IMR-90 (cell line): Measurements from ENCODE around the gene VEZT. TPM values are rescaled to one million over a fixed set of nuclear protein-coding genes. Genes with fewer than 3 reads are reported as not detected.

Experiments used
- ATAC-seq: fragments of 200-7000 bp; cut with Tn5 transposase; 2 replicates; pipeline ENCODE4 v1.9.1; 2020; ENCODE audit warnings: low read depth, mild to moderate bottlenecking, moderate library complexity
- BruUV-seq: library from RNA; stranded (reverse); fragments of 400-500 nt; replicated peaks from 2 replicates; lab custom pipeline; 2021; lab: Mats Ljungman, UMichigan
- CTCF ChIA-PET: fragments of 300-600 bp; formaldehyde crosslinking; extraction: SDS; loops from one replicate; lab custom pipeline; 2021; ENCODE audit warnings: antibody characterized with exemption; lab: Yijun Ruan, JAX
- POLR2A ChIA-PET: fragments of 300-600 bp; sonication (Branson Sonifier 250); formaldehyde crosslinking; loops from one replicate; lab custom pipeline; 2022; ENCODE audit warnings: antibody characterized with exemption; ENCODE audit not compliant: unreplicated experiment; lab: Charles Lee
- DNase-seq: peaks from one replicate; pipeline ENCODE4 v3.0.0; 2013
- H2AFZ ChIP-seq: replicated peaks from 2 replicates; pipeline ENCODE3; 2013; ENCODE audit warnings: low read length, mild to moderate bottlenecking; ENCODE audit not compliant: poor library complexity
- H2AK5ac ChIP-seq: 2 replicates; pipeline ENCODE4 v1.6.1; 2013; ENCODE audit warnings: low read depth, low read length, inconsistent platforms
- H2AK9ac ChIP-seq: replicated peaks from 2 replicates; pipeline ENCODE3; 2013; ENCODE audit warnings: mild to moderate bottlenecking, low read depth, low read length, moderate library complexity; ENCODE audit not compliant: poor library complexity
- H2BK120ac ChIP-seq: 2 replicates; pipeline ENCODE4 v1.6.1; 2013; ENCODE audit warnings: low read depth, low read length, inconsistent platforms
- H2BK15ac ChIP-seq: 3 replicates; pipeline ENCODE4 v1.6.1; 2013; ENCODE audit warnings: low read depth, low read length, inconsistent platforms
- H2BK20ac ChIP-seq: 2 replicates; pipeline ENCODE4 v1.6.1; 2013; ENCODE audit warnings: low read depth, mild to moderate bottlenecking, inconsistent platforms, low read length, moderate library complexity
- H2BK5ac ChIP-seq: 2 replicates; pipeline ENCODE4 v1.6.1; 2013; ENCODE audit warnings: mild to moderate bottlenecking, low read depth, low read length, inconsistent platforms; ENCODE audit not compliant: poor library complexity, severe bottlenecking
- H3K14ac ChIP-seq: replicated peaks from 2 replicates; pipeline ENCODE4 v1.6.1; 2013; ENCODE audit warnings: low read depth, low read length, inconsistent platforms
- H3K18ac ChIP-seq: 2 replicates; pipeline ENCODE4 v1.6.1; 2013; ENCODE audit warnings: low read depth, low read length, control low read depth
- H3K23ac ChIP-seq: 2 replicates; pipeline ENCODE4 v1.6.1; 2013; ENCODE audit warnings: low read depth, low read length, inconsistent platforms
- H3K27ac ChIP-seq: 2 replicates; pipeline ENCODE4 v1.5.1; 2013; ENCODE audit warnings: mild to moderate bottlenecking, control low read depth, low read length; ENCODE audit not compliant: insufficient read depth
- H3K27me3 ChIP-seq: 2 replicates; pipeline ENCODE4 v1.6.1; 2013; ENCODE audit warnings: low read length; ENCODE audit not compliant: control insufficient read depth, insufficient read depth
- H3K36me3 ChIP-seq: 2 replicates; pipeline ENCODE4 v1.6.1; 2013; ENCODE audit warnings: low read length, mixed read lengths; ENCODE audit not compliant: control insufficient read depth, insufficient read depth
- H3K4ac ChIP-seq: 2 replicates; pipeline ENCODE4 v1.6.1; 2013; ENCODE audit warnings: low read depth, low read length, inconsistent platforms
- H3K4me1 ChIP-seq: 2 replicates; pipeline ENCODE4 v1.6.1; 2013; ENCODE audit warnings: low read length, mixed read lengths; ENCODE audit not compliant: control insufficient read depth, insufficient read depth
- H3K4me2 ChIP-seq: 2 replicates; pipeline ENCODE4 v1.6.1; 2013; ENCODE audit warnings: low read depth, mild to moderate bottlenecking, control low read depth, low read length, moderate library complexity
- H3K4me3 ChIP-seq: 2 replicates; pipeline ENCODE4 v1.5.1; 2013; ENCODE audit warnings: low read depth, mild to moderate bottlenecking, control low read depth, low read length, moderate library complexity; ENCODE audit not compliant: insufficient read depth
- H3K56ac ChIP-seq: 2 replicates; pipeline ENCODE4 v1.6.1; 2013; ENCODE audit warnings: low read length, inconsistent platforms; ENCODE audit not compliant: insufficient read depth; ENCODE audit errors: extremely low read depth
- H3K79me1 ChIP-seq, 2 experiments: 2 replicates each; pipeline ENCODE4 v1.6.1; 2013; ENCODE audit warnings: low read length in 2 of 2, inconsistent platforms in 1 of 2, low read depth in 1 of 2
- H3K9ac ChIP-seq: 2 replicates; pipeline ENCODE4 v1.6.1; 2013; ENCODE audit warnings: low read depth, low read length, control low read depth
- H3K9me1 ChIP-seq: 2 replicates; pipeline ENCODE4 v1.6.1; 2013; ENCODE audit warnings: low read length, inconsistent platforms; ENCODE audit not compliant: insufficient read depth
- H3K9me3 ChIP-seq: 2 replicates; pipeline ENCODE4 v1.6.1; 2013; ENCODE audit warnings: low read length; ENCODE audit not compliant: control insufficient read depth, insufficient read depth
- H4K20me1 ChIP-seq: 2 replicates; pipeline ENCODE4 v1.6.1; 2013; ENCODE audit warnings: low read length, inconsistent platforms; ENCODE audit not compliant: insufficient read depth
- H4K5ac ChIP-seq: 2 replicates; pipeline ENCODE4 v1.6.1; 2013; ENCODE audit warnings: mild to moderate bottlenecking, low read depth, low read length, control low read depth
- H4K8ac ChIP-seq, 2 experiments: 2 replicates each; pipeline ENCODE4 v1.6.1; 2013; ENCODE audit warnings: low read depth in 2 of 2, low read length in 2 of 2, control low read depth in 1 of 2, inconsistent platforms in 1 of 2
- H4K91ac ChIP-seq: 2 replicates; pipeline ENCODE4 v1.6.1; 2013; ENCODE audit warnings: low read depth, low read length, inconsistent platforms; ENCODE audit not compliant: insufficient read depth
- BHLHE40 ChIP-seq: fragments of 150-350 bp; IDR thresholded peaks from 2 replicates; pipeline ENCODE4 v1.6.1; 2016; ENCODE audit warnings: mild to moderate bottlenecking, low read depth, low read length
- CEBPB ChIP-seq: IDR thresholded peaks from 2 replicates; pipeline ENCODE4 v1.6.1; 2012; ENCODE audit warnings: low read depth, low read length, improper control_type of control experiment
- CHD1 ChIP-seq: IDR thresholded peaks from 2 replicates; pipeline ENCODE4 v1.6.1; 2012; ENCODE audit warnings: low read depth, low read length, improper control_type of control experiment
- CTCF ChIP-seq: conservative IDR thresholded peaks from 2 replicates; pipeline ENCODE4 v1.5.1; 2012; ENCODE audit warnings: mild to moderate bottlenecking, low read depth, low read length, improper control_type of control experiment
- FOS ChIP-seq: fragments of 150-350 bp; IDR thresholded peaks from 2 replicates; pipeline ENCODE4 v1.6.1; 2016; ENCODE audit warnings: low read depth, low read length
- MAFK ChIP-seq: IDR thresholded peaks from 2 replicates; pipeline ENCODE4 v1.6.1; 2012; ENCODE audit warnings: low read depth, low read length, improper control_type of control experiment
- MAZ ChIP-seq: IDR thresholded peaks from 2 replicates; pipeline ENCODE4 v1.6.1; 2012; ENCODE audit warnings: low read depth, mild to moderate bottlenecking, low read length, improper control_type of control experiment, moderate library complexity, borderline replicate concordance
- MXI1 ChIP-seq: IDR thresholded peaks from 2 replicates; pipeline ENCODE4 v1.6.1; 2012; ENCODE audit warnings: low read depth, mild to moderate bottlenecking, low read length, moderate library complexity, borderline replicate concordance
- NFE2L2 ChIP-seq: fragments of 150-350 bp; IDR thresholded peaks from 2 replicates; pipeline ENCODE4 v1.6.1; 2016; ENCODE audit warnings: low read depth, mild to moderate bottlenecking, low read length
- POLR2A ChIP-seq: IDR thresholded peaks from 2 replicates; pipeline ENCODE4 v1.6.1; 2012; ENCODE audit warnings: mild to moderate bottlenecking, low read depth, low read length
- RAD21 ChIP-seq: IDR thresholded peaks from 2 replicates; pipeline ENCODE4 v1.6.1; 2012; ENCODE audit warnings: low read length, improper control_type of control experiment
- RCOR1 ChIP-seq: IDR thresholded peaks from 2 replicates; pipeline ENCODE4 v1.6.1; 2012; ENCODE audit warnings: mild to moderate bottlenecking, low read length, improper control_type of control experiment; ENCODE audit not compliant: insufficient replicate concordance
- RFX5 ChIP-seq: IDR thresholded peaks from 2 replicates; pipeline ENCODE4 v1.8.0; 2012; ENCODE audit warnings: low read depth, mild to moderate bottlenecking, low read length, moderate library complexity
- SMC3 ChIP-seq: fragments of 150-350 bp; IDR thresholded peaks from 2 replicates; pipeline ENCODE4 v1.6.1; 2016; ENCODE audit warnings: low read depth, mild to moderate bottlenecking, antibody characterized with exemption, low read length, moderate library complexity
- USF2 ChIP-seq: fragments of 150-350 bp; IDR thresholded peaks from 2 replicates; pipeline ENCODE4 v1.6.1; 2017; ENCODE audit warnings: mild to moderate bottlenecking, antibody characterized with exemption, low read length, low read depth
- WGBS, 2 experiments: methylation state at CpG; one replicate each; pipeline versions ENCODE4 v1.1.5 to v1.1.7; 2013; ENCODE audit warnings: missing lambda C conversion rate in 2 of 2; ENCODE audit not compliant: insufficient read length in 1 of 2; ENCODE audit errors: extremely low coverage in 2 of 2; 5-methylcytosine and 5-hydroxymethylcytosine counted together
- dilution Hi-C: fragments of 300-500 bp; cut with HindIII; formaldehyde crosslinking; loops from one replicate; pipeline ENCODE4 v1.14.3; 2018; ENCODE audit warnings: low sequenced_read_pairs; ENCODE audit not compliant: unreplicated experiment
- in situ Hi-C: fragments of 300-500 bp; cut with MboI; formaldehyde crosslinking; loops from 3 replicates; pipeline ENCODE4 v1.14.3; 2019; ENCODE audit warnings: low sequenced_read_pairs, inconsistent platforms, mixed read lengths
- intact Hi-C: fragments of 100-400 bp; cut with micrococcal nuclease; formaldehyde crosslinking; loops from 2 replicates; pipeline ENCODE4 v1.10.0; 2022
- polyA plus RNA-seq, 3 experiments: library from polyadenylated mRNA; depleted of rRNA; stranded (reverse); fragments of >200 nt; gene quantifications; 2 replicates each; pipeline ENCODE4 v1.2.3, GENCODE V29; 2012; ENCODE audit warnings: low replicate concordance in 1 of 3
- total RNA-seq: library from RNA; depleted of rRNA; stranded (reverse); fragments of >200 nt; gene quantifications from 2 replicates; pipeline ENCODE4 v1.2.3, GENCODE V29; 2012
- TF ChIP-seq, protein P1 (sequence below): fragments of 150-350 bp; IDR thresholded peaks from 2 replicates; pipeline ENCODE4 v1.6.1; 2016; ENCODE audit warnings: low read depth, mild to moderate bottlenecking, low read length, moderate library complexity, borderline replicate concordance

The VEZT gene
- total and polyA plus RNA-seq, 2 of the 4 experiments (the other 2 are of a cell fraction) = 54.5 to 90.2 TPM

GRCh38 chr12:95269892-95270291 is 52.3 kb downstream of the VEZT start:
- Histone ChIP-seq H3K36me3 (peaks cover 13% of the 10 kb centered on the region), H2BK5ac (no peak overlapping the region), H3K14ac (no peak overlapping the region), H2BK120ac (no peak overlapping the region), H2AK5ac (no peak overlapping the region), H3K79me1 (peaks cover 6 to 21% of the 10 kb centered on the region in 2 experiments; a peak in 3 of 4 replicates), H3K18ac (no peak overlapping the region), H3K4ac (no peak overlapping the region), H2AK9ac (no peak overlapping the region), H3K4me2 (no peak overlapping the region), H4K5ac (no peak overlapping the region), H3K9me3 (no peaks in the 10 kb centered on the region), H4K8ac (no peak overlapping the region), H4K91ac (no peak overlapping the region), H4K20me1 (no peaks in the 10 kb centered on the region), H3K4me3 (no peak overlapping the region), H3K56ac (no peak overlapping the region), H3K27ac (no peak overlapping the region), H3K4me1 (no peaks in the 10 kb centered on the region; the same call in 1 of the 2 replicates), H2BK15ac (no peak overlapping the region), H3K23ac (no peak overlapping the region), H3K9ac (no peak overlapping the region), H3K27me3 (no peaks in the 10 kb centered on the region), H2BK20ac (no peak overlapping the region), H2AFZ (no peak overlapping the region), H3K9me1 (no peaks in the 10 kb centered on the region; the same call in 1 of the 2 replicates)
- BruUV-seq = no TSS peak
- no CpG with 5 or more reads among the region's 3 CpGs for WGBS, 2 experiments
- DNase-seq (no peak), ATAC-seq (no peak)
- no peak for TF ChIP-seq RCOR1
- no peak for TF ChIP-seq CTCF
- no peak for TF ChIP-seq POLR2A
- TF ChIP-seq CEBPB = no peak
- TF ChIP-seq MAZ = no peak
- no peak for TF ChIP-seq BHLHE40
- no peak for TF ChIP-seq SMC3
- no peak for TF ChIP-seq RFX5
- TF ChIP-seq FOS = no peak
- TF ChIP-seq NFE2L2 = no peak
- TF ChIP-seq CHD1 = no peak
- no peak for TF ChIP-seq MAFK
- TF ChIP-seq, protein P1, sequence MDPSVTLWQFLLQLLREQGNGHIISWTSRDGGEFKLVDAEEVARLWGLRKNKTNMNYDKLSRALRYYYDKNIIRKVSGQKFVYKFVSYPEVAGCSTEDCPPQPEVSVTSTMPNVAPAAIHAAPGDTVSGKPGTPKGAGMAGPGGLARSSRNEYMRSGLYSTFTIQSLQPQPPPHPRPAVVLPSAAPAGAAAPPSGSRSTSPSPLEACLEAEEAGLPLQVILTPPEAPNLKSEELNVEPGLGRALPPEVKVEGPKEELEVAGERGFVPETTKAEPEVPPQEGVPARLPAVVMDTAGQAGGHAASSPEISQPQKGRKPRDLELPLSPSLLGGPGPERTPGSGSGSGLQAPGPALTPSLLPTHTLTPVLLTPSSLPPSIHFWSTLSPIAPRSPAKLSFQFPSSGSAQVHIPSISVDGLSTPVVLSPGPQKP = no peak
- TF ChIP-seq USF2 = no peak
- TF ChIP-seq RAD21 = no peak
- TF ChIP-seq MXI1 = no peak
- ChIA-PET CTCF (no interaction called here), POLR2A (no interaction called here)
- dilution Hi-C loops = no loop called here
- intact Hi-C loops = no loop called here
- in situ Hi-C loops = no loop called here
